ENCODE measurements around the gene MYL12B.
"Not testable (repeated sequence)": the region's sequence is repeated elsewhere in the genome, so short reads cannot be mapped to it uniquely, and the experiment has no call there.

MYL12B gene

GRCh38 chr18:3256693-3257626 is 5.0 kb upstream of the MYL12B start:
- H3K4me3 ChIP-seq (ENCODE audit: low read length): no peak overlapping the region
- no peak for DNase-seq (ENCODE audit: low read depth, low spot score)

GRCh38 chr18:3257627-3258120 is 4.3 kb upstream of the MYL12B start:
- H3K4me3 ChIP-seq (ENCODE audit: low read length): no peak overlapping the region
- no peak for DNase-seq (ENCODE audit: low read depth, low spot score)

GRCh38 chr18:3260995-3261372 is 949 bp upstream of the MYL12B start:
- H3K4me3 ChIP-seq (ENCODE audit: low read length): peak overlapping the region; percentile 69

GRCh38 chr18:3262234-3263131 is 550 bp downstream of the MYL12B start:
- DNase-seq (ENCODE audit: low read depth, low spot score): no peak
- peak overlapping the region; percentile 69 for H3K4me3 ChIP-seq (ENCODE audit: low read length)

More at GRCh38 chr18:3260995-3261372, 949 bp upstream of the MYL12B start:
- no peak for DNase-seq (ENCODE audit: low read depth, low spot score)

GRCh38 chr18:3263132-3263700 is 1.3 kb downstream of the MYL12B start:
- H3K4me3 ChIP-seq (ENCODE audit: low read length): peak overlapping the region; percentile 69
- DNase-seq (ENCODE audit: low read depth, low spot score): no peak

GRCh38 chr18:3264362-3264761 is 2.4 kb downstream of the MYL12B start:
- no peak overlapping the region for H3K4me3 ChIP-seq (ENCODE audit: low read length)
- DNase-seq (ENCODE audit: low read depth, low spot score): no peak

- DNase-seq (ENCODE audit: low read depth, low spot score): no peak
- H3K4me3 ChIP-seq (ENCODE audit: low read length): no peak overlapping the region
Measured at GRCh38 chr18:3265564-3266033, 3.7 kb downstream of the MYL12B start.

GRCh38 chr18:3266062-3266608 is 4.2 kb downstream of the MYL12B start:
- DNase-seq (ENCODE audit: low read depth, low spot score): no peak
- no peak overlapping the region for H3K4me3 ChIP-seq (ENCODE audit: low read length)

- H3K4me3 ChIP-seq (ENCODE audit: low read length): no peak overlapping the region
- DNase-seq (ENCODE audit: low read depth, low spot score): no peak
Measured at GRCh38 chr18:3268306-3268705, 6.4 kb downstream of the MYL12B start.

- H3K4me3 ChIP-seq (ENCODE audit: low read length): no peak overlapping the region
- DNase-seq (ENCODE audit: low read depth, low spot score): no peak
Measured at GRCh38 chr18:3269241-3269913, 7.4 kb downstream of the MYL12B start.

- no peak for DNase-seq (ENCODE audit: low read depth, low spot score)
- H3K4me3 ChIP-seq (ENCODE audit: low read length): no peak overlapping the region
Measured at GRCh38 chr18:3269914-3270299, 8.0 kb downstream of the MYL12B start.

- DNase-seq (ENCODE audit: low read depth, low spot score): no peak
- no peak overlapping the region for H3K4me3 ChIP-seq (ENCODE audit: low read length)
Measured at GRCh38 chr18:3273042-3273441, 11.1 kb downstream of the MYL12B start.

- H3K4me3 ChIP-seq (ENCODE audit: low read length); DNase-seq (ENCODE audit: low read depth, low spot score): not testable (repeated sequence)
Measured at GRCh38 chr18:3277643-3278213, 15.8 kb downstream of the MYL12B start.

GRCh38 chr18:3279201-3280185 is 17.6 kb downstream of the MYL12B start:
- no peak for DNase-seq (ENCODE audit: low read depth, low spot score)
- H3K4me3 ChIP-seq (ENCODE audit: low read length): no peak overlapping the region

GRCh38 chr18:3281456-3282400 is 19.8 kb downstream of the MYL12B start:
- H3K4me3 ChIP-seq (ENCODE audit: low read length): no peak overlapping the region
- DNase-seq (ENCODE audit: low read depth, low spot score): peak; percentile 75

- no peak for DNase-seq (ENCODE audit: low read depth, low spot score)
- no peak overlapping the region for H3K4me3 ChIP-seq (ENCODE audit: low read length)
Measured at GRCh38 chr18:3283253-3283863, 21.4 kb downstream of the MYL12B start.
